ENCODE data around the gene LCN6.

- no peak for TF ChIP-seq EZH2 (IDR thresholded peaks at IDR 0.05; ENCODE audit: borderline replicate concordance, low read length)
- TF ChIP-seq CTCF (conservative IDR thresholded peaks at IDR 0.05 in 1 of 2, IDR thresholded peaks at IDR 0.05 in 1 of 2; ENCODE audit: extremely low read depth in 1 of 2, insufficient read depth in 1 of 2, low read depth in 1 of 2, low read length in 2 of 2), result no peak
These were observed 42.8 kb downstream of the LCN6 start for GRCh38 chr9:136705564-136705963.
